Skeletal muscle satellite cell (primary cell): Measurements from ENCODE around the gene STRN4. TPM values are rescaled to one million over a fixed set of nuclear protein-coding genes. Genes with fewer than 3 reads are reported as not detected.

Source experiments
- H3K27me3 ChIP-seq: 2 replicates; pipeline ENCODE4 v1.7.0; 2013; ENCODE audit warnings: low read length; ENCODE audit not compliant: control insufficient read depth, insufficient read depth
- H3K36me3 ChIP-seq: 2 replicates; pipeline ENCODE4 v1.7.0; 2013; ENCODE audit warnings: mild to moderate bottlenecking, control low read depth, low read length; ENCODE audit not compliant: insufficient read depth
- H3K4me1 ChIP-seq: 2 replicates; pipeline ENCODE4 v1.7.0; 2013; ENCODE audit warnings: low read length; ENCODE audit not compliant: control insufficient read depth, insufficient read depth
- H3K4me2 ChIP-seq: 2 replicates; pipeline ENCODE4 v1.7.0; 2013; ENCODE audit warnings: mild to moderate bottlenecking, low read length
- H3K4me3 ChIP-seq: 2 replicates; pipeline ENCODE4 v1.7.0; 2013; ENCODE audit warnings: low read length
- H3K9ac ChIP-seq: 2 replicates; pipeline ENCODE4 v1.7.0; 2013; ENCODE audit warnings: mild to moderate bottlenecking, low read depth, low read length, moderate library complexity
- H3K9me3 ChIP-seq: replicated peaks from 2 replicates; pipeline ENCODE4 v1.7.0; 2013; ENCODE audit warnings: mild to moderate bottlenecking, control low read depth, low read length
- small RNA-seq: library from RNA; depleted of rRNA; stranded (forward); fragments of <200 nt; gene quantifications from one replicate; pipeline ENCODE3, GENCODE V24; 2012

STRN4 gene

GRCh38 chr19:46691948-46692347 is 54.3 kb downstream of the STRN4 start:
- no peak overlapping the region for H3K4me3 ChIP-seq
- no peaks in the 10 kb centered on the region for H3K9me3 ChIP-seq
- no peaks in the 10 kb centered on the region for H3K4me1 ChIP-seq
- H3K9ac ChIP-seq = no peak overlapping the region
- no peaks in the 10 kb centered on the region for H3K27me3 ChIP-seq
- H3K36me3 ChIP-seq = peaks cover 77% of the 10 kb centered on the region
- no peak overlapping the region for H3K4me2 ChIP-seq

- H3K9ac ChIP-seq = no peak overlapping the region
- H3K4me1 ChIP-seq = no peaks in the 10 kb centered on the region
- no peaks in the 10 kb centered on the region for H3K9me3 ChIP-seq
- no peak overlapping the region for H3K4me3 ChIP-seq
- H3K4me2 ChIP-seq = no peak overlapping the region
- H3K27me3 ChIP-seq = no peaks in the 10 kb centered on the region
- peaks cover 73% of the 10 kb centered on the region for H3K36me3 ChIP-seq
Measured at GRCh38 chr19:46691104-46691503, 55.1 kb downstream of the STRN4 start.

- H3K36me3 ChIP-seq = peaks cover 75% of the 10 kb centered on the region
- no peak overlapping the region for H3K4me3 ChIP-seq
- no peaks in the 10 kb centered on the region for H3K9me3 ChIP-seq
- H3K9ac ChIP-seq = no peak overlapping the region
- H3K4me1 ChIP-seq = no peaks in the 10 kb centered on the region
- no peaks in the 10 kb centered on the region for H3K27me3 ChIP-seq
- H3K4me2 ChIP-seq = no peak overlapping the region
Measured at GRCh38 chr19:46689358-46689757, 56.9 kb downstream of the STRN4 start.

GRCh38 chr19:46687438-46688145 is 58.7 kb downstream of the STRN4 start:
- peaks cover 63% of the 10 kb centered on the region for H3K36me3 ChIP-seq
- no peaks in the 10 kb centered on the region for H3K27me3 ChIP-seq
- no peak overlapping the region for H3K4me3 ChIP-seq
- no peaks in the 10 kb centered on the region for H3K9me3 ChIP-seq
- no peak overlapping the region for H3K4me2 ChIP-seq
- no peak overlapping the region for H3K9ac ChIP-seq
- H3K4me1 ChIP-seq = no peaks in the 10 kb centered on the region

GRCh38 chr19:46685189-46685588 is 61.1 kb downstream of the STRN4 start:
- Histone ChIP-seq H3K4me2 (no peak overlapping the region), H3K4me1 (no peaks in the 10 kb centered on the region), H3K4me3 (no peak overlapping the region), H3K9me3 (no peaks in the 10 kb centered on the region), H3K27me3 (no peaks in the 10 kb centered on the region), H3K9ac (no peak overlapping the region), H3K36me3 (peaks cover 42% of the 10 kb centered on the region)

- H3K27me3 ChIP-seq = no peaks in the 10 kb centered on the region
- H3K4me2 ChIP-seq = no peak overlapping the region
- H3K4me1 ChIP-seq = no peaks in the 10 kb centered on the region
- peaks cover 41% of the 10 kb centered on the region for H3K36me3 ChIP-seq
- H3K9ac ChIP-seq = no peak overlapping the region
- H3K9me3 ChIP-seq = no peaks in the 10 kb centered on the region
- H3K4me3 ChIP-seq = no peak overlapping the region
Measured at GRCh38 chr19:46678110-46678732, 68.0 kb downstream of the STRN4 start.

GRCh38 chr19:46674416-46675178 is 71.7 kb downstream of the STRN4 start:
- Histone ChIP-seq H3K27me3 (no peaks in the 10 kb centered on the region), H3K4me2 (no peak overlapping the region), H3K36me3 (peaks cover 36% of the 10 kb centered on the region), H3K9me3 (no peaks in the 10 kb centered on the region), H3K9ac (no peak overlapping the region), H3K4me3 (no peak overlapping the region), H3K4me1 (peaks cover 2% of the 10 kb centered on the region)

GRCh38 chr19:46670813-46671212 is 75.4 kb downstream of the STRN4 start:
- H3K4me3 ChIP-seq = no peak overlapping the region
- H3K4me1 ChIP-seq = peaks cover 2% of the 10 kb centered on the region
- H3K9me3 ChIP-seq = no peaks in the 10 kb centered on the region
- peaks cover 13% of the 10 kb centered on the region for H3K36me3 ChIP-seq
- no peak overlapping the region for H3K9ac ChIP-seq
- H3K27me3 ChIP-seq = no peaks in the 10 kb centered on the region
- no peak overlapping the region for H3K4me2 ChIP-seq

Small RNA genes within 50 kb of the gene (small RNA-seq; reads per million reads assigned to genes)
- gene MIR320E (not detected), gene RF00019 (not detected), gene RN7SL364P (not detected)
